Activated naive CD8-positive, alpha-beta T cell treated with anti-CD3 and anti-CD28 coated beads for 36 hours (primary cell): Measurements from ENCODE around the gene HRH4. TPM values are rescaled to one million over a fixed set of nuclear protein-coding genes. Genes with fewer than 3 reads are reported as not detected.

ENCODE experiments used
- DNase-seq: peaks from one replicate; pipeline ENCODE4 v3.0.0; 2021
- H3K27ac Mint-ChIP-seq: one replicate; pipeline ENCODE4 v1.8.0; 2022; ENCODE audit warnings: mild to moderate bottlenecking, moderate library complexity, mixed read lengths
- H3K27me3 Mint-ChIP-seq: one replicate; pipeline ENCODE4 v1.8.0; 2022; ENCODE audit warnings: mild to moderate bottlenecking, mixed read lengths
- H3K36me3 Mint-ChIP-seq: one replicate; pipeline ENCODE4 v1.8.0; 2021; ENCODE audit warnings: mild to moderate bottlenecking, mixed read lengths
- H3K4me1 Mint-ChIP-seq: one replicate; pipeline ENCODE4 v1.8.0; 2021; ENCODE audit warnings: mixed read lengths
- H3K4me3 Mint-ChIP-seq: one replicate; pipeline ENCODE4 v1.8.0; 2022; ENCODE audit warnings: mild to moderate bottlenecking, moderate library complexity, mixed read lengths
- H3K9me3 Mint-ChIP-seq: one replicate; pipeline ENCODE4 v1.8.0; 2022; ENCODE audit warnings: mixed read lengths
- total RNA-seq, 2 experiments: library from RNA; stranded (reverse); gene quantifications; one replicate each; pipeline ENCODE4 v1.2.3, GENCODE V29; 2021

Gene HRH4
- total RNA-seq, 2 experiments from 2014 or later, result not detected

GRCh38 chr18:24446953-24447538, 13.4 kb upstream of the HRH4 start:
- H3K27me3 Mint-ChIP-seq, result no peaks in the 10 kb centered on the region
- H3K4me1 Mint-ChIP-seq, result peaks cover 5% of the 10 kb centered on the region
- no peak overlapping the region for H3K4me3 Mint-ChIP-seq
- no peak for DNase-seq
- H3K27ac Mint-ChIP-seq, result no peak overlapping the region
- H3K36me3 Mint-ChIP-seq, result peaks cover 26% of the 10 kb centered on the region
- no peaks in the 10 kb centered on the region for H3K9me3 Mint-ChIP-seq

- Mint-ChIP-seq H3K4me1 (peaks cover 5% of the 10 kb centered on the region), H3K27ac (no peak overlapping the region), H3K36me3 (peaks cover 26% of the 10 kb centered on the region), H3K9me3 (no peaks in the 10 kb centered on the region), H3K4me3 (no peak overlapping the region), H3K27me3 (no peaks in the 10 kb centered on the region)
- no peak for DNase-seq
Measured at GRCh38 chr18:24447961-24448360, 12.5 kb upstream of the HRH4 start.

- Mint-ChIP-seq H3K4me1 (peaks cover 2% of the 10 kb centered on the region), H3K27me3 (no peaks in the 10 kb centered on the region), H3K4me3 (no peak overlapping the region), H3K27ac (no peak overlapping the region), H3K36me3 (peaks cover 13% of the 10 kb centered on the region), H3K9me3 (peaks cover 1% of the 10 kb centered on the region)
- no peak for DNase-seq
Measured at GRCh38 chr18:24456549-24456948, 3.9 kb upstream of the HRH4 start.

- Mint-ChIP-seq H3K27ac (no peak overlapping the region), H3K36me3 (peaks cover 9% of the 10 kb centered on the region), H3K9me3 (peaks cover 1% of the 10 kb centered on the region), H3K4me3 (no peak overlapping the region), H3K4me1 (peaks cover 2% of the 10 kb centered on the region), H3K27me3 (no peaks in the 10 kb centered on the region)
- no peak for DNase-seq
Measured at GRCh38 chr18:24459772-24460171, 665 bp upstream of the HRH4 start.

- H3K4me1 Mint-ChIP-seq, result no peaks in the 10 kb centered on the region
- no peaks in the 10 kb centered on the region for H3K27me3 Mint-ChIP-seq
- no peak overlapping the region for H3K4me3 Mint-ChIP-seq
- peaks cover 4% of the 10 kb centered on the region for H3K36me3 Mint-ChIP-seq
- DNase-seq, result no peak
- peaks cover 1% of the 10 kb centered on the region for H3K9me3 Mint-ChIP-seq
- H3K27ac Mint-ChIP-seq, result no peak overlapping the region
Measured at GRCh38 chr18:24461996-24462395, 1.6 kb downstream of the HRH4 start.

GRCh38 chr18:24462838-24463775, 2.7 kb downstream of the HRH4 start:
- H3K4me1 Mint-ChIP-seq, result no peaks in the 10 kb centered on the region
- H3K27me3 Mint-ChIP-seq, result peaks cover 4% of the 10 kb centered on the region
- no peak overlapping the region for H3K4me3 Mint-ChIP-seq
- H3K36me3 Mint-ChIP-seq, result peaks cover 3% of the 10 kb centered on the region
- H3K9me3 Mint-ChIP-seq, result peaks cover 1% of the 10 kb centered on the region
- H3K27ac Mint-ChIP-seq, result no peak overlapping the region
- DNase-seq, result no peak

GRCh38 chr18:24465486-24465885, 5.0 kb downstream of the HRH4 start:
- Mint-ChIP-seq H3K4me3 (no peak overlapping the region), H3K27ac (no peak overlapping the region), H3K36me3 (no peaks in the 10 kb centered on the region), H3K27me3 (peaks cover 4% of the 10 kb centered on the region), H3K9me3 (no peaks in the 10 kb centered on the region), H3K4me1 (no peaks in the 10 kb centered on the region)
- no peak for DNase-seq

- H3K27me3 Mint-ChIP-seq, result peaks cover 4% of the 10 kb centered on the region
- no peak overlapping the region for H3K4me3 Mint-ChIP-seq
- no peak overlapping the region for H3K27ac Mint-ChIP-seq
- H3K36me3 Mint-ChIP-seq, result no peaks in the 10 kb centered on the region
- no peaks in the 10 kb centered on the region for H3K4me1 Mint-ChIP-seq
- no peaks in the 10 kb centered on the region for H3K9me3 Mint-ChIP-seq
- DNase-seq, result no peak
Measured at GRCh38 chr18:24466771-24467170, 6.3 kb downstream of the HRH4 start.

GRCh38 chr18:24470022-24470618, 9.7 kb downstream of the HRH4 start:
- Mint-ChIP-seq H3K36me3 (no peaks in the 10 kb centered on the region), H3K9me3 (no peaks in the 10 kb centered on the region), H3K4me3 (no peak overlapping the region), H3K27ac (no peak overlapping the region), H3K27me3 (peaks cover 9% of the 10 kb centered on the region), H3K4me1 (no peaks in the 10 kb centered on the region)
- no peak for DNase-seq

- Mint-ChIP-seq H3K4me3 (no peak overlapping the region), H3K36me3 (no peaks in the 10 kb centered on the region), H3K27me3 (peaks cover 9% of the 10 kb centered on the region), H3K4me1 (no peaks in the 10 kb centered on the region), H3K9me3 (no peaks in the 10 kb centered on the region), H3K27ac (no peak overlapping the region)
- DNase-seq, result no peak
Measured at GRCh38 chr18:24470805-24471204, 10.4 kb downstream of the HRH4 start.

- DNase-seq, result no peak
- Mint-ChIP-seq H3K27ac (no peak overlapping the region), H3K4me3 (no peak overlapping the region), H3K4me1 (no peaks in the 10 kb centered on the region), H3K27me3 (peaks cover 8% of the 10 kb centered on the region), H3K9me3 (no peaks in the 10 kb centered on the region), H3K36me3 (no peaks in the 10 kb centered on the region)
Measured at GRCh38 chr18:24472591-24472990, 12.2 kb downstream of the HRH4 start.

- H3K4me3 Mint-ChIP-seq, result no peak overlapping the region
- peaks cover 5% of the 10 kb centered on the region for H3K27me3 Mint-ChIP-seq
- no peak overlapping the region for H3K27ac Mint-ChIP-seq
- no peaks in the 10 kb centered on the region for H3K9me3 Mint-ChIP-seq
- H3K4me1 Mint-ChIP-seq, result no peaks in the 10 kb centered on the region
- no peak for DNase-seq
- no peaks in the 10 kb centered on the region for H3K36me3 Mint-ChIP-seq
Measured at GRCh38 chr18:24474406-24474805, 14.0 kb downstream of the HRH4 start.

GRCh38 chr18:24475926-24476589, 15.6 kb downstream of the HRH4 start:
- Mint-ChIP-seq H3K9me3 (peaks cover 2% of the 10 kb centered on the region), H3K36me3 (no peaks in the 10 kb centered on the region), H3K4me3 (no peak overlapping the region), H3K4me1 (no peaks in the 10 kb centered on the region), H3K27me3 (peaks cover 8% of the 10 kb centered on the region), H3K27ac (no peak overlapping the region)
- no peak for DNase-seq

- DNase-seq, result no peak
- Mint-ChIP-seq H3K4me1 (no peaks in the 10 kb centered on the region), H3K4me3 (no peak overlapping the region), H3K27ac (no peak overlapping the region), H3K36me3 (no peaks in the 10 kb centered on the region), H3K9me3 (peaks cover 2% of the 10 kb centered on the region), H3K27me3 (peaks cover 6% of the 10 kb centered on the region)
Measured at GRCh38 chr18:24479371-24479770, 18.9 kb downstream of the HRH4 start.

- Mint-ChIP-seq H3K4me1 (no peaks in the 10 kb centered on the region), H3K27me3 (peaks cover 14% of the 10 kb centered on the region), H3K36me3 (no peaks in the 10 kb centered on the region), H3K9me3 (peaks cover 2% of the 10 kb centered on the region), H3K27ac (no peak overlapping the region), H3K4me3 (no peak overlapping the region)
- DNase-seq, result no peak
Measured at GRCh38 chr18:24482821-24483220, 22.4 kb downstream of the HRH4 start.
